NCI-H1417 treated with DMSO at 0.1 percent for 48 hours (cell line): ENCODE measurements around the gene UBE2D4.
A peak's percentile ranks its signal among the peaks of the same experiment; 100 is the strongest.
"Not testable (repeated sequence)": the region's sequence is repeated elsewhere in the genome, so short reads cannot be mapped to it uniquely, and the experiment has no call there.

ENCODE experiments used
- DNase-seq: peaks from one replicate; lab custom pipeline; 2025; lab: John Stamatoyannopoulos, UW

The UBE2D4 gene

DNA sequence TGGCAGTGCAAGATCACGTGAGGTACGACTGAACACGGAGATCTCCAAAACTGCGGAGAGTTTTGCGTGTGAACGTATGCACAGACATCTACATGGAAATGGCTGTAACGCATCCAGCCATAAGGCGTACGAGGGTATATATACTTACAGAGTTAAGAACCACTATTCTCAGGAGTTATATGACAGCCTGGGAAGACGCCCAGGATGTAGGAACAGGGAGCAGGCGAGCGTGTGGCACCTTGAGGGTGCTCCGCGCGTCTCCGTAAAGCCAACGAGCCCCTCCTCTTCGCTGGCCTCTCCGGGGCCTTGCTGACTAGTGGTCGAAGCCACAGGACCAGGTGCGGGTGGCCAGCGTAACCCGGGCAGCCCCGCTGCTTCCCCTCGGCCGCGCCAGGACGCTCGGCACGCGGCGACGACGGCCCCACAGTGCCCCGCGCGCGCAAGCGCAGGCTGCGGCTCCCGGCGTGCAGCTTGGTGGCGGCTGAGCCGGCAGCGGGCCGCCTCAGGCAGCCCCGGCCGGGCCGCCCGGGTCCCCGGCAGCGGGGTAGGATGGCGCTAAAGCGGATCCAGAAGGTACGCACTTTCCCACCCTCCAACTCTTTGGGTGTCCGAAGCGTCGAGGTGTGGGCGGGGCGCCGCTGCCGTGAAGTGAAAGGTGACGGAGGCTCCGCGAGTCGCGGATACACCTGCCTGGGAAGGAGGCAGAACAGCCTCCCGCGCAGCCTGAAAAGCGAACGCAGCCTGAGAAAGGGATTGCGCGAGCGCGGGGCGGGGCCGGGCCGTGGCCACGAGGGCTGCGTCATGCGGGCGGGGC, at the start of gene UBE2D4:
Gene UBE2D4 (plus strand): TSS at position 453 of the 814 bp plus-strand sequence. CDS start 97 bp downstream, at position 550.
- DNase-seq = peak; percentile 49

- no peak for DNase-seq
Measured at GRCh38 chr7:43876976-43877745, 49.1 kb upstream of the UBE2D4 start.

GRCh38 chr7:43877968-43878864, 48.0 kb upstream of the UBE2D4 start:
- no peak for DNase-seq

- DNase-seq = no peak
Measured at GRCh38 chr7:43878867-43879266, 47.4 kb upstream of the UBE2D4 start.

- no peak for DNase-seq
Measured at GRCh38 chr7:43879477-43879876, 46.8 kb upstream of the UBE2D4 start.

DNA sequence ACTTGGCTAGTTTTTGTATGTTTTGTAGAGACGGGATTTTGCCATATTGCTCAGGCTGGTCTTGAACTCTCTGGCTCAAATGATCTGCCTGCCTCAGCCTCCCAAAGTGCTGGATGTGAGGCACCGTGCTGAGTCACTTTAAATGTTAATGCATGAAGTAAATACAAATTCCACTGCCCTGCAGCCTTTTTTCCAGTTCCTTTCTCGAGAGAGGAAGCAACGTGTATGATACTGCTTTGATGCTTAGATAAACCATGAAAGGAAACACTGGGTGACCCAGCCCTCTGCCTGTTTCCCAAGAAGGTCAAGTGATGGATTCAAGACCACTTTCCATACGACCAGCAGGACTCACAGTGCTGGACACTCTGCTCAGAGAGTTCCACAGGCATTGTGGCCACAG, 45.6 kb upstream of the UBE2D4 start:
- no peak for DNase-seq

GRCh38 chr7:43884209-43884608, 42.0 kb upstream of the UBE2D4 start:
- no peak for DNase-seq

DNA sequence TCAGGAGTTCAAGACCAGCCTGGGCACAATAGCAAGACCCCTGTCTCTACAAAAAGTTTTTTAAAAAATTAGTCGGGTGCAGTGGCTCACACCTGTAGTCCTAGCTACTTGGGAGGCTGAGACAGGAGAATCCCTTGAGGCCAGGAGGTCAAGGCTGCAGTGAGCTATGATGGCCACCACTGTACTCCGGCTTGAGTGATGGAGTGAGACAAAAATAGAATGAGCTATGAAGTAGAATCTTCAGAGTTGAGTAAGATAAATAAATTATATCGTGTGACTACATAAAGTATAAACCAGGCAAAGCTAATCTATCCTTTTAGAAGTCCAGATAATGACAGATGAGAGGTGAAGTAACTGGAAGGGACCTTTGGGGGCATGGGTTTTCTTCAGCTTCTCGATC, 41.6 kb upstream of the UBE2D4 start:
- DNase-seq = no peak

GRCh38 chr7:43888993-43889945, 37.0 kb upstream of the UBE2D4 start:
- DNase-seq = no peak

GRCh38 chr7:43890468-43890867, 35.8 kb upstream of the UBE2D4 start:
- DNase-seq = no peak

DNA sequence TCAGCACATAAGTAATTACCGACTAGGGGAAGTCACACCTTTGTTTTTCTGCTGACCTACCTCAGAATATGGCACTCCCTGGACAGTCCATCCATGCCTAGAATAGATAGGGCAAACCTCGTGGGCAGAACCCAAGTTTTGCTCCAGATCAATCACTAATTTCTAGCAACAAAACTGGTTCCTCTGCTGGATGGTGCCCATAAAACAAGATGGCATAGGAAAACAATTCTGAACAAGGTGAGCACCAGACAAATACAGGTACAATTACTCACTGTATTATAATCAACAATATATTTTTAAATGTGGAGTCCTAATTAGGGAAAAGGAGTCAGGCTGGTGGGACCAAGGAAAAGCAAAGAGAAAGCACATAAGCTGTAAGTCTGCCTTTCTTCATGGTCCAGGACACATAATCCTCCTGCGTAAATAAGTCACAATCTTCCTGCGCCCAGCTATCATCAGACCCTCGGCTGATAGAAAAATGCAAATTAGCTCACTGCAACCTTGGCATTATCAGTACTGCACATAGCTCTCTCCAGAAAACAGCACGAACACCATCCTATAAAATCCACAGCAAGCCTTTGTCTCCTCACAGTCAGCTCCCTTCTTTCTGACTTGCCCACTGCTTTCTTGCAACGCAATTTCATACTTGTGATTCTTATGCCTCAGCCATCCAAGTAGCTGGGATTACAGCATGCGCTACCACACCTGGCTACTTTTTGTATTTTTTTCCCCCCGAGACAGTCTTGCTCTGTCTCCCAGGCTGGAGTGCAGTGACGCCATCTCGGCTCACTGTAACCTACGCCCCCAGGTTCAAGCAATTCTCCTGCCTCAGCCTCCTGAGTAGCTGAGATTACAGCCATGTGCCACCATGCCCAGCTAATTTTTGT, 34.9 kb upstream of the UBE2D4 start:
- no peak for DNase-seq

- DNase-seq = no peak
Measured at GRCh38 chr7:43895847-43896415, 30.3 kb upstream of the UBE2D4 start.

- DNase-seq = not testable (repeated sequence)
Measured at GRCh38 chr7:43898571-43898970, 27.7 kb upstream of the UBE2D4 start.

DNA sequence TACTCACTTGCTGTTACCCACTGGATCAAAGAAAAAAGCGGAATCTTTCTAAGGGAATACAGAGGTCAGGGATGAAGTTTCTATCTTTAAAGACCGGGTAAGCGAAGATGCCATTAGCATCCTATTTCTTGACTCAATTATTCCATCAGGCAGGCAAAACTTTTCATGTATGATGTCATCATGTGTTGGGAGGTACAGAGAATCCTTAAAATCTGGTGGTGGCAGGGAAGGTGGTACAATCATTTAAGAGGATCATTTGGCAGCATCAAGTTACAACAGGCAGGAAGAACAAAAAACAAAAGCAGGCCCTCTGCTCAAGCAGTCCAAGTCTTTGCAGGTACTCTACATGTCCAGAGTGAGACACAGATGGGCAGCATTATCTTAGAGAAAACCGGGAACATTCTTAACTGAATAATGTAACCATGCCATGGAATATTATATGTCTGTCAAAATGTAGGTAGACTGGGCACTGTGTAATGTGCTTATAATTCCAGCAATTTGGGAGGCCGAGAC, 23.6 kb upstream of the UBE2D4 start:
- no peak for DNase-seq

DNA sequence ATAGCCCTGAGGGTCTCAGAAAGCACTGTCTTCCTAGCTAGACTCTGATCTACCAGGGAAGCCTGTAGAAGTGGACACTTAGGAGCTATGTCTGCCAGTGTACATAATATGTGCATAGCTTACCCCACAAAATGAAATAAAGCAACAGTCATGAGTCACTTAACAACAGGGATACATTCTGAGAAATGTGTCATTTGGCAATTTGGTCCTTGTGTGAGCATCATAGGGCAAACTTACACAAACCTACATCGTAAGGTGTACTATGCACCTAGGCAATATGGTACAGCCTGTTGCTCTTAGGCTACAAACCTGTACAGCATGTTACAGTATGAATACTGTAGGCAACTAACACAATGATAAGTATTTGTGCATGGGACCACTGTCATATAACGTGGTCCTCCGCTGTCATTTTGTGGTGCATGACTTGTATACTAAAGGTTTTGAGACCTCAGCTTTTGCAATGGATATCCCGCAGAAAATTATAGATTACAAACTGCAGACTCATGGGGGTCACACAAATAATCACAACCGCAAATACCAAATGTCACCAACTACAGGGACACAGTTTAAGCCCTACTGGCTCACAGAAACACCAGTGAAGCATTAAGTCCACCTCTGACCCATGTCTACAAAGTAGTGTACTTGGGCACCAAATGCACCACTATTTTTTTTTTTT, 21.6 kb upstream of the UBE2D4 start:
- DNase-seq = no peak

DNA sequence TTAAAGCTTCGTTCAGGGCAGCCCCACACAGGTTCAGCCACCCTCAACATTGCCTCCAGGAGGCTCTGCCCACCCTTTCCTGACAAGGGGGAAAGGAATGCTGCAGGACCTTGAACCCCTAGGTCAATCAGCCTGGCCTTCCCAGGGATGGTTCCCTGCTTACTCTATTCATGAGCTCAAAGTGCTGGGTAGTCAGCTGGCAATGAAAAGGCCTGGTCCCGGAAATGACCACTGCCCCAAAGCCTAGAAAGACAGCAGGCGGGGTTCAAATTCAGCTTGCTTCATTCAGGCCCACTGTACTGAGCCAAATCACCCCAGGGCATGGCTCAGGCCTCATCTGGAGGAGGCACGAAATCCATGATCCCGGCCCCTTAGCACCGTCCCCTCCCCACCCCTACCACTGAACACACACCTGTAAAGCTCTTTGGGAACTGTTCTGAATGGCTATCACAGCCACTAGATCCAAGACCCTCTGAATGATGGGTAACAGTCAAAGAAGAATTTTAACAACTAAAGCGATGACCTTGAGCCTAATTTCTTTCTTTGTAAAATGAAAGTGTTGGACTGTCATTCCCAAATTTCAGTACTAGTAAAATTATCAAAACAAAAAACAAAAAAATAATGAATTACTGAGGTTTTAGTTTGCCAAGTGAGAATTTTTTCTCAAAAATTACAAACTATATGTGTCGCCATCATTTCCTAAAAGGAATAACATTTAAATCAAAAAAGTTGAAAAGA, 20.9 kb upstream of the UBE2D4 start:
- DNase-seq = no peak

DNA sequence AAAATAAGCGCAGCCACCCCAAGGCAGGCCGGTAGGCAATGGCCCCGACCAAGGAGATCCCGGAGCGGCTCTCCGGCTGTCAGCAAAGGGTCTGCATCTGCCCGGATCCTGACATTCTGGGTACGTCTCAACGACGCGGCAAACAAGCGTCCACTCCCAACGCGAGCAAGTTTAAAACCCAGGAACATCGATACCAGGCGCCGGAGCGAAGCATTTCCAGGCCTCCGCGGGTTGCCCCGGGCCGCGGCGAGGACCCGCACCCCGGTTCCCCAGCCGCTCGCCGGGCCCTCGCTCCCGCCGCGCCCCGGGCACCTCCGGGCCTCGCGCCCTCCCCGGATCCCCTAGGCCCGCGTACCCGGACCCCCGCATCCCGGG, 20.3 kb upstream of the UBE2D4 start:
- DNase-seq = no peak

DNA sequence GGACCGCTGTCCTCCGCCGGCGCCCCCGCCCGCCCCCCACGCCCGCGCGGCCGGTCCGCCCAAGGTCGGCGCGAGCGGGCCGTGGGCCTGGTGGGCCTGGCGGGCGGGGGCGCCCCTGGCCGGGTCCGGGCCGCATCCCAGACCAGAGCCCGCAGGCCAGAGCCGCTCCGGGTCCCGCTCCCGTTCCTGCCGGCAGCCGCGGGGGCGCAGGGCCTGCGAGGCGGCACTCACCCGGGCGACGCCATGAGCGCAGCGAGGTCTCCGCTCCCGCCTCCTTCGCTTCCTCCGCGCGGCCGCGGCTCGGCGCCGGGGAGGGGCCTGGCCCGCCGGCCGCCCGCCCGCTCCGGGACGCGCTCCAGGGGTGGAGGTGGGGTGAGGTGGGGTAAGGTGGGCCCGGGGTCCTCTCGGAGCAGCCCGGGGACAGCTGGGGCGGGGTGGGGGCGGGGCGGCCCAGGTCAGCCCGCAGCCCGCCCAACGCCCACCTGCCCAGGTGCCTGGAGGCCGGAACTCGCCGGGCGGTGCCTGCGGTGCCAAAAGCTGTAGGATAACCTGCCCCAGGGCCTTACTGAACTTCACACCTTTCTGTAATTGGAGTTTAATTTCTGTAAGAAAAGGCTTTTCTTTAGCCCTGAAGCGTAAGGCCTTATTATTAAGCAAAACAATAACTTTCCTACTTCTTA, 19.8 kb upstream of the UBE2D4 start, which contains the start of gene URGCP:
Gene URGCP (minus strand): TSS at position 266 of the 680 bp plus-strand sequence. CDS start 21 bp downstream, at position 245.
- DNase-seq = no peak
